ENCODE data around the gene WFDC10A. TPM values are rescaled to one million over a fixed set of nuclear protein-coding genes. Genes with fewer than 3 reads are reported as not detected.

WFDC10A gene
- total and polyA plus RNA-seq, 2 donors (not counting 1 experiment from before 2014, with no cell fraction given) = not detected

- Histone ChIP-seq H3K4me3 (ENCODE audit: control extremely low read depth in 1 of 5, extremely low read depth in 1 of 5, insufficient read depth in 1 of 5, low read depth in 2 of 5, low read length in 4 of 5) (no peak within 1 kb of the TSS), H3K79me2 (ENCODE audit: control insufficient read depth, insufficient read depth, low read length) (no peaks in the 10 kb centered on the region), H3K4me2 (replicated peaks; ENCODE audit: low read depth, low read length, poor library complexity, severe bottlenecking) (no peak within 1 kb of the TSS), H3K27me3 (replicated peaks in 1 of 4; ENCODE audit: control extremely low read depth in 1 of 4, control insufficient read depth in 3 of 4, insufficient read depth in 4 of 4, low read length in 3 of 4) (peaks cover 0 to 4% (median 0%) of the 10 kb centered on the region in 4 experiments), H3K4me1 (ENCODE audit: control insufficient read depth in 2 of 2, insufficient read depth in 2 of 2, low read length in 2 of 2) (peaks cover 4 to 5% of the 10 kb centered on the region in 2 donors), H2AFZ (ENCODE audit: insufficient read depth, low read depth, low read length, poor library complexity, severe bottlenecking) (no peak within 1 kb of the TSS), H3K36me3 (replicated peaks in 1 of 2; ENCODE audit: control extremely low read depth in 1 of 2, control insufficient read depth in 1 of 2, extremely low read depth in 1 of 2, insufficient read depth in 2 of 2, low read length in 1 of 2) (no peaks in the 10 kb centered on the region), H3K9me3 (ENCODE audit: control extremely low read depth in 1 of 3, control insufficient read depth in 2 of 3, insufficient read depth in 1 of 3, low read length in 2 of 3) (no peaks in the 10 kb centered on the region), H4K20me1 (ENCODE audit: control insufficient read depth, insufficient read depth, low read length, poor library complexity, severe bottlenecking) (no peaks in the 10 kb centered on the region), H3K27ac (ENCODE audit: low read length in 2 of 2) (no peak within 1 kb of the TSS), H3K9ac (ENCODE audit: low read length) (no peak within 1 kb of the TSS)
- 87% methylated on average over 2 of the region's 4 CpGs for WGBS (ENCODE audit: insufficient coverage)
- no peak for DNase-seq
- POLR2A ChIA-PET = no interaction called here
- no peaks in the 10 kb centered on the region for H3K9me3 Mint-ChIP-seq (ENCODE audit: insufficient read depth)
- H3K27ac Mint-ChIP-seq = no peak within 1 kb of the TSS
- no peak within 1 kb of the TSS for H3K4me3 Mint-ChIP-seq
- no peak for ATAC-seq (ENCODE audit: low read depth)
- intact Hi-C loops (cut with micrococcal nuclease) = no loop called here
- TF ChIP-seq EZH2 (IDR thresholded peaks at IDR 0.05; ENCODE audit: borderline replicate concordance, insufficient read depth, low read depth, low read length, poor library complexity, severe bottlenecking) = no peak
- no peak for TF ChIP-seq CTCF (IDR thresholded peaks at IDR 0.05)
- CTCF ChIA-PET = no interaction called here
- peaks cover 4% of the 10 kb centered on the region for H3K4me1 Mint-ChIP-seq
- peaks cover 29% of the 10 kb centered on the region for H3K27me3 Mint-ChIP-seq
Observed at GRCh38 chr20:45631184-45631583, 1.6 kb downstream of the WFDC10A start, which contains the start of gene WFDC9. Gene WFDC9, minus strand, starts transcription at chr20:45631284. Its CDS starts 21,103 bp downstream, at chr20:45610181.

GRCh38 chr20:45636513-45636912 is 7.0 kb downstream of the WFDC10A start:
- H3K79me2 ChIP-seq (ENCODE audit: control insufficient read depth, insufficient read depth, low read length) = no peaks in the 10 kb centered on the region
- no peaks in the 10 kb centered on the region for H3K27me3 ChIP-seq (replicated peaks in 1 of 4; ENCODE audit: control extremely low read depth in 1 of 4, control insufficient read depth in 3 of 4, insufficient read depth in 4 of 4, low read length in 3 of 4)
- no peaks in the 10 kb centered on the region for H3K4me1 ChIP-seq (ENCODE audit: control insufficient read depth in 2 of 2, insufficient read depth in 2 of 2, low read length in 2 of 2)
- H3K9ac ChIP-seq (ENCODE audit: low read length) = no peak overlapping the region
- CTCF ChIA-PET = no interaction called here
- H3K4me3 ChIP-seq (ENCODE audit: control extremely low read depth in 1 of 5, extremely low read depth in 1 of 5, insufficient read depth in 1 of 5, low read depth in 2 of 5, low read length in 4 of 5) = no peak overlapping the region
- intact Hi-C loops (cut with micrococcal nuclease) = no loop called here
- ATAC-seq (ENCODE audit: low read depth) = no peak
- no peaks in the 10 kb centered on the region for H3K36me3 ChIP-seq (replicated peaks in 1 of 2; ENCODE audit: control extremely low read depth in 1 of 2, control insufficient read depth in 1 of 2, extremely low read depth in 1 of 2, insufficient read depth in 2 of 2, low read length in 1 of 2)
- H3K27ac Mint-ChIP-seq = no peak overlapping the region
- H3K27me3 Mint-ChIP-seq = peaks cover 28% of the 10 kb centered on the region
- peaks cover 3% of the 10 kb centered on the region for H3K9me3 Mint-ChIP-seq (ENCODE audit: insufficient read depth)
- H3K27ac ChIP-seq (ENCODE audit: low read length in 2 of 2) = no peak overlapping the region
- H3K4me2 ChIP-seq (replicated peaks; ENCODE audit: low read depth, low read length, poor library complexity, severe bottlenecking) = no peak overlapping the region
- no peak overlapping the region for H3K4me3 Mint-ChIP-seq
- 93% methylated on average over 1 of the region's 1 CpG for WGBS (ENCODE audit: insufficient coverage)
- DNase-seq = no peak
- no peak overlapping the region for H2AFZ ChIP-seq (ENCODE audit: insufficient read depth, low read depth, low read length, poor library complexity, severe bottlenecking)
- no peaks in the 10 kb centered on the region for H3K4me1 Mint-ChIP-seq
- H4K20me1 ChIP-seq (ENCODE audit: control insufficient read depth, insufficient read depth, low read length, poor library complexity, severe bottlenecking) = no peaks in the 10 kb centered on the region
- TF ChIP-seq CTCF (IDR thresholded peaks at IDR 0.05) (no peak), EZH2 (IDR thresholded peaks at IDR 0.05; ENCODE audit: borderline replicate concordance, insufficient read depth, low read depth, low read length, poor library complexity, severe bottlenecking) (no peak)
- H3K9me3 ChIP-seq (ENCODE audit: control extremely low read depth in 1 of 3, control insufficient read depth in 2 of 3, insufficient read depth in 1 of 3, low read length in 2 of 3) = no peaks in the 10 kb centered on the region
- POLR2A ChIA-PET = no interaction called here

Measured in B cell (primary cell).